ENCODE results near the gene TANC1. TPM values are rescaled to one million over a fixed set of nuclear protein-coding genes. Genes with fewer than 3 reads are reported as not detected.

Gene TANC1
- total RNA-seq, 2 experiments from 2014 or later: 0.48 to 0.55 TPM

GRCh38 chr2:159177357-159177756, 208.9 kb downstream of the TANC1 start:
- no peaks in the 10 kb centered on the region for H3K4me1 Mint-ChIP-seq
- H3K27me3 Mint-ChIP-seq: no peaks in the 10 kb centered on the region
- H3K4me3 Mint-ChIP-seq: no peak overlapping the region
- CTCF ChIA-PET: interaction anchor here (0.6 to 0.7 kb wide), 2 partner anchors 608 to 765 kb away, joined by 4 read pairs; no protein-coding TSS in a partner anchor
- POLR2A ChIA-PET: no interaction called here
- H3K36me3 Mint-ChIP-seq (ENCODE audit: low read depth): no peaks in the 10 kb centered on the region
- DNase-seq: no peak
- H3K9me3 Mint-ChIP-seq: no peaks in the 10 kb centered on the region
- H3K27ac Mint-ChIP-seq: no peak overlapping the region

DNA sequence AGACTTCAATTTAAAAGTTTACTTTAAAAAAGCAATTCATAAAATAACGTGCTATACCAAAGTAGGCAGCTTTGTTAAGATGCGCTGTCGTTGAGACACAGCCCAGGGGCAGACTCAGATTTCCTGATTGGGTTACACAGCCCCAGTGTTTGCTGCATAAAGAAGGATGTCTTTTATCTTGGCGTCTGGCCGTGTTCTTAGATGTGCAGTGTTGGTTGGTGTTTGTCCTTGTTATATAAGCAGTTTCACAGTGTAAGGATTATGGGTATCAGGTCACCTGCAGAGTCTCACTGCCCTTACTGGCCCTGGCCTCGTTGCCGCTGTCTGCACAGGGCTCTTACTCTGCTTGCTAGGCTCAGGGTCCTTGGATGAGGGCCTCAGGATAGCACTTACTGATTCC, 209.5 kb downstream of the TANC1 start:
- no peak overlapping the region for H3K4me3 Mint-ChIP-seq
- ChIA-PET POLR2A (no interaction called here), CTCF (interaction anchor here (0.6 kb wide), 1 partner anchor 765 kb away, joined by 4 read pairs; no protein-coding TSS in a partner anchor)
- no peak overlapping the region for H3K27ac Mint-ChIP-seq
- no peaks in the 10 kb centered on the region for H3K9me3 Mint-ChIP-seq
- no peaks in the 10 kb centered on the region for H3K36me3 Mint-ChIP-seq (ENCODE audit: low read depth)
- H3K27me3 Mint-ChIP-seq: no peaks in the 10 kb centered on the region
- no peak for DNase-seq
- H3K4me1 Mint-ChIP-seq: no peaks in the 10 kb centered on the region

DNA sequence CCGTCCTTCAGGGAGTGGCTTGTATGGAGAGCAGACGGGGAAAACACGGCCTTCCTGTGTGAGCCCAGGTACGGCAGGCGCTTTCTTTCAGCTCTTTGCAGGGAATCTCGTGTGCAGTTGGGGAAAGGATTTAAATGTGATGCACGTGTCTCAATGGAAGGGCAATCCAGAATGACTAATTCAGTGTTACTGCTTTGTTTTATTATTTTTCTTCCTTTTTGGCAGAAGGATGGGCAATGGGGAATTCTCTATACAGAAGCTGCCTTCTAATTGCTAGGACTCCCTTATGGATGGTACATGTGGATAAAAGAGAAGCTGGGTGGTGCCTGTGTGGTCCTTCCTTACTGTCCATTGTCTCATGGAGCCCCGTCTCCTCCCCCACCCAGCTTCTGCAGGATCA, 210.7 kb downstream of the TANC1 start:
- no peaks in the 10 kb centered on the region for H3K27me3 Mint-ChIP-seq
- CTCF ChIA-PET: no interaction called here

DNA sequence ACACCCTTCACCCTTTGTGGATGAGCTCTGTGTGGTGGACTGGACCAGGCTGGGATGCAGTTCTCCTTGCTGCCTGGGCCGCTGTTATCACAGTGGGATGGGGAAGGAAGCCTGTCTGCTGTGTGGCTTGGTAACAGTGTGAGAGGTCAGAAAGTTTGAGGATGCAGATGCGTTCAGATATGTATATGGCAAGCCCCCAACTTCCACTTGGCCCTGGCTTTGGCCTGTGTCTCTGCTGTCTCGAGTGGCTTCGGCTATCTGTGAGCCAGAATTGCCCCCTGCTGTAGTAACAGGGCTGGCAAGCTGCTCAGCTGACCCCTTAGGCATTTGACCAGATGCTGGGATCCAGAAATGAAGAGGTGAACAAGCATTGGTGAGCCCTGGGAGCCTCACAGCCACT, 211.3 kb downstream of the TANC1 start:
- Mint-ChIP-seq H3K27ac (no peak overlapping the region), H3K27me3 (no peaks in the 10 kb centered on the region), H3K36me3 (ENCODE audit: low read depth) (no peaks in the 10 kb centered on the region), H3K4me3 (no peak overlapping the region), H3K9me3 (no peaks in the 10 kb centered on the region), H3K4me1 (no peaks in the 10 kb centered on the region)
- ChIA-PET CTCF (no interaction called here), POLR2A (no interaction called here)
- DNase-seq: no peak

More for the DNA sequence above, 210.7 kb downstream of the TANC1 start:
- DNase-seq: no peak
- no peaks in the 10 kb centered on the region for H3K36me3 Mint-ChIP-seq (ENCODE audit: low read depth)
- no peak overlapping the region for H3K4me3 Mint-ChIP-seq
- H3K4me1 Mint-ChIP-seq: no peaks in the 10 kb centered on the region
- no peak overlapping the region for H3K27ac Mint-ChIP-seq
- POLR2A ChIA-PET: no interaction called here
- no peaks in the 10 kb centered on the region for H3K9me3 Mint-ChIP-seq

GRCh38 chr2:159183346-159183745, 214.9 kb downstream of the TANC1 start:
- H3K4me1 Mint-ChIP-seq: peaks cover 3% of the 10 kb centered on the region
- no peaks in the 10 kb centered on the region for H3K36me3 Mint-ChIP-seq (ENCODE audit: low read depth)
- ChIA-PET CTCF (no interaction called here), POLR2A (no interaction called here)
- no peak overlapping the region for H3K27ac Mint-ChIP-seq
- H3K4me3 Mint-ChIP-seq: no peak overlapping the region
- H3K9me3 Mint-ChIP-seq: no peaks in the 10 kb centered on the region
- no peaks in the 10 kb centered on the region for H3K27me3 Mint-ChIP-seq
- no peak for DNase-seq

DNA sequence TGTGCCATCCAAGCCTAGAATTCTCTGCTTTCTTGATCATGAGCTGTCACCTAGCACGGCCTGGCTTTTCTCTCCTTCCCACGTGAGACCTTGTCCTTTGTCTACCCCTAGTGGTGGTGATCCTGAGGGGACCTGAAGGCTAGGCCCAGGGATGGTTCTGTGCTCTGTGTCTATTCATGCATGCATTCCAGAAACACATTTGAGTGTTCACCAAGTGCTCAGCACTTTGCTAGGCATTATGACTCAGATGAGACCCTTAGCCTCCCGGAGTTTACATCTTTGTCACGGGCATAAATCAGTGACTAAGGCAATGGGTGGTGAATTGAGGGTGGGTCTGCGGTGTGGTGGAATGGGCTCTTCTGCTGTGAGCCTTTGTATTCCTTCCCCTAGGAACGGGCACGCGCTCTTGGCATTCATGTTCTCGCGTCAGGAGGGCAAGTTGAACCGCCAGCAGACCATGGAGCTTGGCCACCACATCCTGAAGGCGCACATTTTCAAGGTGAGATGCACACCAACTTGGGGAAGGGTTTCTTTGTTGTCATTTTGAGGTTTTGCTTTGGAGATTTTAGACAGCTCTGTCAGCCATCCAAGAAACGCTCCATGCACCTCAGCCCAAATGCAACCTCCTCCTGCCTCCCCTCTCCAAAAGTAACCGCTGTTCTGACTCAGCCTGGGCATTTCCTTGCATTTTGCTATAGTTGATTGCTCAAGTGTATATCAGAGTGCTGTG, 217.1 kb downstream of the TANC1 start:
- CTCF ChIA-PET: no interaction called here
- Mint-ChIP-seq H3K4me3 (no peak overlapping the region), H3K4me1 (peaks cover 3% of the 10 kb centered on the region), H3K36me3 (ENCODE audit: low read depth) (no peaks in the 10 kb centered on the region), H3K27ac (no peak overlapping the region), H3K27me3 (no peaks in the 10 kb centered on the region), H3K9me3 (no peaks in the 10 kb centered on the region)
- DNase-seq: no peak
- POLR2A ChIA-PET: interaction anchor here (0.9 kb wide), 1 partner anchor 527 kb away, joined by 3 read pairs; the partner anchor contains the start of gene MARCHF7

- POLR2A ChIA-PET: no interaction called here
- no peak for DNase-seq
- CTCF ChIA-PET: no interaction called here
- Mint-ChIP-seq H3K9me3 (no peaks in the 10 kb centered on the region), H3K4me3 (no peak overlapping the region), H3K36me3 (ENCODE audit: low read depth) (no peaks in the 10 kb centered on the region), H3K27ac (no peak overlapping the region), H3K4me1 (peaks cover 3% of the 10 kb centered on the region), H3K27me3 (no peaks in the 10 kb centered on the region)
These were observed 218.0 kb downstream of the TANC1 start for GRCh38 chr2:159186462-159186861.

GRCh38 chr2:159187106-159187505, 218.7 kb downstream of the TANC1 start:
- H3K9me3 Mint-ChIP-seq: no peaks in the 10 kb centered on the region
- H3K27ac Mint-ChIP-seq: no peak overlapping the region
- DNase-seq: no peak
- H3K36me3 Mint-ChIP-seq (ENCODE audit: low read depth): no peaks in the 10 kb centered on the region
- H3K4me1 Mint-ChIP-seq: peaks cover 3% of the 10 kb centered on the region
- no peaks in the 10 kb centered on the region for H3K27me3 Mint-ChIP-seq
- H3K4me3 Mint-ChIP-seq: no peak overlapping the region
- ChIA-PET CTCF (no interaction called here), POLR2A (no interaction called here)

DNA sequence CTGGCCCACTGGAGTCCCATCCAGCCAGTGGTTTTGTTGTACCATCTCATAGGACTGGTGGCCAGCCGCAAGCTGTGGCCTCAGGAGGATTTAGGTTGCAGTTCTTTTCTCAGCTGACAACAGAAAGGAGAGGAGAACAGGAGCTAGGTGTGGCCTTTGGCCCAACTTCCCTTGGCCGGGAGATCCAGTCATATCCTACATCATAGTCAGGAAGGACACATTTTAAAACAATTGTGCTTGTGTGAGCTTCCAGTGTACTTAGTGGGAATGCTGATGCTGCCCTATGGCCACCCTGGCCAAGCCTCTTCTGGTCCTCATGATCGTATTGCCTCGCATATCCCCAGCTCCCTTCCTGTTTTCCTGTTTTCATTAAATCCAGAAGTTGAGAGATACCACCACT, 220.0 kb downstream of the TANC1 start:
- Mint-ChIP-seq H3K4me3 (no peak overlapping the region), H3K9me3 (no peaks in the 10 kb centered on the region), H3K36me3 (ENCODE audit: low read depth) (no peaks in the 10 kb centered on the region), H3K27ac (no peak overlapping the region), H3K27me3 (no peaks in the 10 kb centered on the region), H3K4me1 (peaks cover 3% of the 10 kb centered on the region)
- ChIA-PET CTCF (no interaction called here), POLR2A (no interaction called here)
- no peak for DNase-seq

GRCh38 chr2:159192371-159192918, 224.0 kb downstream of the TANC1 start:
- no peak overlapping the region for H3K27ac Mint-ChIP-seq
- H3K4me3 Mint-ChIP-seq: no peak overlapping the region
- H3K36me3 Mint-ChIP-seq (ENCODE audit: low read depth): no peaks in the 10 kb centered on the region
- POLR2A ChIA-PET: no interaction called here
- no peaks in the 10 kb centered on the region for H3K9me3 Mint-ChIP-seq
- no peaks in the 10 kb centered on the region for H3K27me3 Mint-ChIP-seq
- no peak for DNase-seq
- H3K4me1 Mint-ChIP-seq: no peaks in the 10 kb centered on the region
- CTCF ChIA-PET: no interaction called here

- Mint-ChIP-seq H3K27ac (no peak overlapping the region), H3K27me3 (no peaks in the 10 kb centered on the region), H3K9me3 (no peaks in the 10 kb centered on the region), H3K4me1 (no peaks in the 10 kb centered on the region), H3K36me3 (ENCODE audit: low read depth) (no peaks in the 10 kb centered on the region), H3K4me3 (no peak overlapping the region)
- DNase-seq: no peak
- CTCF ChIA-PET: no interaction called here
- POLR2A ChIA-PET: interaction anchor here (0.6 kb wide), 1 partner anchor 274 kb away, joined by 3 read pairs; no protein-coding TSS in a partner anchor
These were observed 225.4 kb downstream of the TANC1 start for GRCh38 chr2:159193791-159194190.

DNA sequence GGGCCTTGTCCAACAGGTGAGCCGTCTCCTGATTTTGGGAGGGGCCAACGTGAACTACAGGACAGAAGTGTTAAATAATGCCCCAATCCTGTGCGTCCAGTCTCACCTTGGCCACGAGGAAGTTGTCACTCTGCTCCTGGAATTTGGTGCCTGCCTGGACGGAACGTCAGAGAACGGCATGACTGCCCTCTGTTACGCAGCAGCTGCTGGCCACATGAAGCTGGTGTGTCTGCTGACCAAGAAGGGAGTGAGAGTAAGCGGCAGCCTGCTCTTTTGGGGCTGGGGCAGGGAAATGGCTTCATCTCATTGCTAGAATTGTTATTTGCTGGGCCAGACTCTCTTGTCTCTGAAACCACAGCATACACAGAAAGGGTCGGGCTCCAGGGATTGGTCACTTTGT, 225.8 kb downstream of the TANC1 start:
- CTCF ChIA-PET: no interaction called here
- no peak overlapping the region for H3K4me3 Mint-ChIP-seq
- no peaks in the 10 kb centered on the region for H3K4me1 Mint-ChIP-seq

DNA sequence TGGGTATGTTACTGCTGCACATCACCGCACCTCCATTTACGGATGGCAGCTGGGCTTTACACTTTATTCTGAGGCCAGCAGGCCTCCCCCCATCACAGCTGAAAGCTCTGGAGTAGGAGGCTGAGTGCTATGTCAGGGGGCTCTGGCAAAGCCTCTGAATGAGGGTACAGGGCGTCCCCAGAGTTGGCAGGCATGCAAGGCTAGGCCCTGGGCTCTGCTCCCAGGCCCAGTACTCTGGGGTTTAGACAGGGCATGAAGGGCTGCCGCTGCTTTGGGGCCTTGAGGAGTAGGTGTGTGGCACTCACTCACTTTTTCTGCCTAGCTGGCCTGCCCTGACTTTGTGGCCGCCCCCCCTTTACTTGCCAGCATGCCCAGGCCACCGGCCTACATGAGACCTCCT, 227.3 kb downstream of the TANC1 start:
- no peak overlapping the region for H3K27ac Mint-ChIP-seq
- H3K4me1 Mint-ChIP-seq: no peaks in the 10 kb centered on the region
- H3K36me3 Mint-ChIP-seq (ENCODE audit: low read depth): no peaks in the 10 kb centered on the region
- no peak for DNase-seq
- no peaks in the 10 kb centered on the region for H3K9me3 Mint-ChIP-seq
- ChIA-PET CTCF (no interaction called here), POLR2A (no interaction called here)
- peaks cover under 1% of the 10 kb centered on the region for H3K27me3 Mint-ChIP-seq
- H3K4me3 Mint-ChIP-seq: no peak overlapping the region

More for the DNA sequence above, 225.8 kb downstream of the TANC1 start:
- DNase-seq: no peak
- POLR2A ChIA-PET: no interaction called here
- Mint-ChIP-seq H3K27me3 (no peaks in the 10 kb centered on the region), H3K36me3 (ENCODE audit: low read depth) (no peaks in the 10 kb centered on the region), H3K9me3 (no peaks in the 10 kb centered on the region), H3K27ac (no peak overlapping the region)

DNA sequence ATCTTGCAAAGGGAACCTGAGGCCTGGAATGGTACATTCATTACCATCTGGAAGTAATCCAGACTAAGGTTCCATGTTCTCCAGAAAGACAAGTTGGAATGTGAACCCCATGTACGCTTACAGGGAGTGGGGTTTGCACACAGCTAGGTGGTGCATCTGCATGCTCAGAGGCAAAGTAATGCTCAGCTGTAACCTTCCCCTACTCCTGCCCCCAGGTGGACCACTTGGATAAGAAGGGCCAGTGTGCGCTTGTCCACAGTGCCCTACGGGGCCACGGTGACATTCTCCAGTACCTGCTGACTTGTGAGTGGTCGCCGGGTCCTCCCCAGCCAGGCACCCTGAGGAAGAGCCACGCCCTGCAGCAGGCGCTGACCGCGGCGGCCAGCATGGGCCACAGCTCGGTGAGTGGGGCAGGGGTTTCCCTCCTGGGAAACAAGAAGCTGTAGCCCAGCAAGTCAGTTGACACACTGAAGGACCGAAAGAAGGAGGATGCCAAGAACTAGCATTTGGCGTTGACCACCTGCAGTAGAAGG, 228.0 kb downstream of the TANC1 start:
- POLR2A ChIA-PET: no interaction called here
- H3K27me3 Mint-ChIP-seq: peaks cover 2% of the 10 kb centered on the region

More for the DNA sequence above, 228.0 kb downstream of the TANC1 start:
- no peak overlapping the region for H3K27ac Mint-ChIP-seq
- no peaks in the 10 kb centered on the region for H3K36me3 Mint-ChIP-seq (ENCODE audit: low read depth)
- peaks cover 5% of the 10 kb centered on the region for H3K4me1 Mint-ChIP-seq
- CTCF ChIA-PET: no interaction called here
- H3K4me3 Mint-ChIP-seq: no peak overlapping the region
- no peak for DNase-seq
- no peaks in the 10 kb centered on the region for H3K9me3 Mint-ChIP-seq

Measured in activated CD4-positive, alpha-beta memory T cell treated with anti-CD3 and anti-CD28 coated beads, Interleukin-2, amount 10 ng/mL, durations not matched to agents 7 days and 5 days (primary cell).